Retinal pigment epithelial cell (primary cell): Measurements from ENCODE around the gene SH2D3C.

Source experiments
- DNase-seq: peaks from one replicate; pipeline ENCODE4 v3.0.0-alpha.2; 2010; ENCODE audit warnings: low read depth
- H3K4me3 ChIP-seq: 2 replicates; pipeline ENCODE4 v1.5.1; 2011; ENCODE audit warnings: mild to moderate bottlenecking, low read length, control low read depth, moderate library complexity
- CTCF ChIP-seq: conservative IDR thresholded peaks from 2 replicates; pipeline ENCODE4 v1.5.1; 2011; ENCODE audit warnings: low read depth, low read length, control low read depth, inconsistent platforms

Gene SH2D3C

GRCh38 chr9:127773981-127774380 is 4.5 kb downstream of the SH2D3C start:
- TF ChIP-seq CTCF: no peak
- H3K4me3 ChIP-seq: no peak overlapping the region
- DNase-seq: no peak

- no peak for DNase-seq
- TF ChIP-seq CTCF: no peak
- H3K4me3 ChIP-seq: no peak overlapping the region
Observed at GRCh38 chr9:127773272-127773671, 5.2 kb downstream of the SH2D3C start.

- H3K4me3 ChIP-seq: no peak overlapping the region
- TF ChIP-seq CTCF: no peak
- DNase-seq: no peak
Observed at GRCh38 chr9:127772603-127773002, 5.9 kb downstream of the SH2D3C start.

- no peak for DNase-seq
- TF ChIP-seq CTCF: no peak
- H3K4me3 ChIP-seq: peak overlapping the region; percentile 37
Observed at GRCh38 chr9:127771570-127772189, 6.8 kb downstream of the SH2D3C start.

GRCh38 chr9:127770905-127771569 is 7.4 kb downstream of the SH2D3C start:
- TF ChIP-seq CTCF: no peak
- peak overlapping the region; percentile 54 for H3K4me3 ChIP-seq
- DNase-seq: peak; percentile 89

GRCh38 chr9:127770583-127770904 is 7.9 kb downstream of the SH2D3C start:
- no peak for TF ChIP-seq CTCF
- peak overlapping the region; percentile 54 for H3K4me3 ChIP-seq
- DNase-seq: no peak

GRCh38 chr9:127769929-127770582 is 8.4 kb downstream of the SH2D3C start:
- H3K4me3 ChIP-seq: no peak overlapping the region
- DNase-seq: no peak
- TF ChIP-seq CTCF: no peak
